HepG2 (cell line): Measurements from ENCODE around the gene MYL12B. TPM values are rescaled to one million over a fixed set of nuclear protein-coding genes. Genes with fewer than 3 reads are reported as not detected.

Experiments used
- CBX1 ChIP-seq: IDR thresholded peaks from one replicate; pipeline ENCODE4 v1.6.1; 2016; ENCODE audit warnings: antibody characterized with exemption, low read depth
- CBX5 ChIP-seq: sonication (generic); formaldehyde crosslinking; IDR thresholded peaks from 2 replicates; pipeline ENCODE4 v1.4.0; 2020; ENCODE audit warnings: missing genetic modification reagents, borderline replicate concordance
- CREM ChIP-seq, 2 experiments: sonication (generic) in 1 of 2; formaldehyde crosslinking in 1 of 2; IDR thresholded peaks; 2 replicates each; pipeline versions ENCODE4 v1.4.0 to v1.6.1; 2016 to 2020; ENCODE audit warnings: antibody characterized with exemption in 1 of 2, mild to moderate bottlenecking in 1 of 2, missing genetic modification reagents in 1 of 2
- ERF ChIP-seq: IDR thresholded peaks from 2 replicates; pipeline ENCODE4 v1.6.1; 2018; ENCODE audit warnings: missing biosample characterization, missing genetic modification reagents
- ETS1 ChIP-seq: sonication (generic); formaldehyde crosslinking; IDR thresholded peaks from 2 replicates; pipeline ENCODE4 v1.4.0; 2020; ENCODE audit warnings: missing genetic modification reagents
- FOSL2 ChIP-seq: sonication (generic); formaldehyde crosslinking; IDR thresholded peaks from 2 replicates; pipeline ENCODE4 v1.4.0; 2020; ENCODE audit warnings: missing genetic modification reagents
- HES4 ChIP-seq: sonication (generic); formaldehyde crosslinking; IDR thresholded peaks from 2 replicates; pipeline ENCODE4 v1.9.0; 2021; ENCODE audit warnings: mild to moderate bottlenecking, missing genetic modification reagents, borderline replicate concordance
- MYC ChIP-seq: sonication (generic); formaldehyde crosslinking; IDR thresholded peaks from 2 replicates; pipeline ENCODE4 v1.9.0; 2021; ENCODE audit warnings: missing genetic modification reagents, borderline replicate concordance
- PHF21A ChIP-seq: sonication (generic); formaldehyde crosslinking; IDR thresholded peaks from 2 replicates; pipeline ENCODE4 v1.5.0; 2020; ENCODE audit warnings: mild to moderate bottlenecking, missing genetic modification reagents
- RXRB ChIP-seq: IDR thresholded peaks from 2 replicates; pipeline ENCODE4 v1.6.1; 2016; ENCODE audit warnings: borderline replicate concordance, missing genetic modification reagents, missing compliant biosample characterization
- SMYD3 ChIP-seq: sonication (generic); formaldehyde crosslinking; IDR thresholded peaks from 2 replicates; pipeline ENCODE4 v1.8.1; 2023; ENCODE audit warnings: mild to moderate bottlenecking, missing genetic modification reagents
- TEAD2 ChIP-seq: sonication (generic); formaldehyde crosslinking; IDR thresholded peaks from 2 replicates; pipeline ENCODE4 v1.9.0; 2021; ENCODE audit warnings: missing genetic modification reagents
- TRIM22 ChIP-seq: fragments of 450-650 bp; IDR thresholded peaks from 2 replicates; pipeline ENCODE4 v1.6.1; 2017
- ZBTB38 ChIP-seq: sonication (generic); formaldehyde crosslinking; IDR thresholded peaks from 2 replicates; pipeline ENCODE4 v1.5.1; 2020; ENCODE audit warnings: mild to moderate bottlenecking, missing genetic modification reagents
- ZFP62 ChIP-seq: sonication (generic); formaldehyde crosslinking; IDR thresholded peaks from 2 replicates; pipeline ENCODE4 v1.4.0; 2020; ENCODE audit warnings: missing genetic modification reagents
- ZFP91 ChIP-seq: sonication (generic); formaldehyde crosslinking; IDR thresholded peaks from 2 replicates; pipeline ENCODE4 v1.9.0; 2022; ENCODE audit warnings: missing genetic modification reagents, mild to moderate bottlenecking, borderline replicate concordance
- ZNF501 ChIP-seq: sonication (generic); formaldehyde crosslinking; IDR thresholded peaks from 2 replicates; pipeline ENCODE4 v1.5.1; 2020; ENCODE audit warnings: mild to moderate bottlenecking, moderate library complexity, missing genetic modification reagents
- ZNF547 ChIP-seq: sonication (generic); formaldehyde crosslinking; IDR thresholded peaks from 2 replicates; pipeline ENCODE4 v1.5.1; 2020; ENCODE audit warnings: mild to moderate bottlenecking, missing genetic modification reagents
- ZNF749 ChIP-seq: sonication (generic); formaldehyde crosslinking; IDR thresholded peaks from 2 replicates; pipeline ENCODE4 v1.8.0; 2022; ENCODE audit warnings: mild to moderate bottlenecking, missing genetic modification reagents, moderate library complexity, borderline replicate concordance
- ZNF784 ChIP-seq: sonication (generic); formaldehyde crosslinking; IDR thresholded peaks from 2 replicates; pipeline ENCODE4 v1.5.1; 2020; ENCODE audit warnings: missing genetic modification reagents, mild to moderate bottlenecking, borderline replicate concordance
- ZNF792 ChIP-seq: IDR thresholded peaks from 2 replicates; pipeline ENCODE4 v1.6.1; 2016
- polyA plus RNA-seq, 8 experiments: library from polyadenylated mRNA; depleted of rRNA in 3 of 8; stranded (reverse) in 7 of 8; unstranded in 1 of 8; fragments of >200 nt; fragmentation: Illumina TruSeq in 4 of 8; extraction: Trizol in 4 of 8; gene quantifications; 2 replicates each; pipeline versions ENCODE4 v1.2.1 to v1.2.3, GENCODE V29; 2011 to 2016; ENCODE audit warnings: low read depth in 4 of 8, missing spikeins in 1 of 8, mixed read lengths in 1 of 8; ENCODE audit not compliant: insufficient read depth in 1 of 8
- total RNA-seq, 5 experiments: library from RNA; depleted of rRNA; stranded (reverse); fragments of >200 nt; fragmentation: Illumina TruSeq; extraction: Trizol; gene quantifications; 2 replicates each; pipeline ENCODE4 v1.2.3, GENCODE V29; 2016; ENCODE audit warnings: low read depth in 1 of 5
- TF ChIP-seq, protein P1 (sequence below): IDR thresholded peaks from 2 replicates; pipeline ENCODE4 v1.6.1; 2016; ENCODE audit warnings: low read depth, borderline replicate concordance
- TF ChIP-seq, protein P2 (sequence below): IDR thresholded peaks from 2 replicates; pipeline ENCODE4 v1.6.1; 2012; ENCODE audit warnings: low read depth, low read length, improper control_type of control experiment

The MYL12B gene
- total and polyA plus RNA-seq, 2 of the 13 experiments (the other 11 are each of a cell fraction or from before 2014, with no cell fraction given): 265 to 340 TPM

GRCh38 chr18:3245853-3246634 lies 15.9 kb upstream of the MYL12B start (continued):
- TF ChIP-seq ZFP91 (CRISPR knock-in tag): peak; percentile 63
- TF ChIP-seq, protein P1, sequence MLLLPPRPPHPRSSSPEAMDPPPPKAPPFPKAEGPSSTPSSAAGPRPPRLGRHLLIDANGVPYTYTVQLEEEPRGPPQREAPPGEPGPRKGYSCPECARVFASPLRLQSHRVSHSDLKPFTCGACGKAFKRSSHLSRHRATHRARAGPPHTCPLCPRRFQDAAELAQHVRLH: 0 out of 2 replicates have a peak, but pooled peaks have one; percentile 28
- TF ChIP-seq CBX5 (CRISPR knock-in tag): peak; percentile 88; the same call in 1 of the 2 replicates
- peak; percentile 65 for TF ChIP-seq ERF (CRISPR knock-in tag)
- TF ChIP-seq RXRB (CRISPR knock-in tag): 0 out of 2 replicates have a peak, but pooled peaks have one; percentile 40
- no peak for TF ChIP-seq TRIM22
- peak; percentile 78 for TF ChIP-seq SMYD3 (CRISPR knock-in tag)
- peak; percentile 64; the same call in 1 of the 2 replicates for TF ChIP-seq MYC (CRISPR knock-in tag)
- peak; percentile 80 for TF ChIP-seq ZNF792 (CRISPR knock-in tag)
- TF ChIP-seq ETS1 (CRISPR knock-in tag): no peak
- no peak for TF ChIP-seq CREM (IDR thresholded peaks at IDR 0.05)
- TF ChIP-seq CREM (CRISPR knock-in tag; IDR thresholded peaks at IDR 0.05): no peak
- TF ChIP-seq FOSL2 (CRISPR knock-in tag): peak; percentile 49
- peak; percentile 54; the same call in 1 of the 2 replicates for TF ChIP-seq ZNF784 (CRISPR knock-in tag)
- TF ChIP-seq PHF21A (CRISPR knock-in tag): peak; percentile 42; the same call in 1 of the 2 replicates
- no peak for TF ChIP-seq CBX1
- no peak for TF ChIP-seq TEAD2 (CRISPR knock-in tag)
- TF ChIP-seq, protein P2, sequence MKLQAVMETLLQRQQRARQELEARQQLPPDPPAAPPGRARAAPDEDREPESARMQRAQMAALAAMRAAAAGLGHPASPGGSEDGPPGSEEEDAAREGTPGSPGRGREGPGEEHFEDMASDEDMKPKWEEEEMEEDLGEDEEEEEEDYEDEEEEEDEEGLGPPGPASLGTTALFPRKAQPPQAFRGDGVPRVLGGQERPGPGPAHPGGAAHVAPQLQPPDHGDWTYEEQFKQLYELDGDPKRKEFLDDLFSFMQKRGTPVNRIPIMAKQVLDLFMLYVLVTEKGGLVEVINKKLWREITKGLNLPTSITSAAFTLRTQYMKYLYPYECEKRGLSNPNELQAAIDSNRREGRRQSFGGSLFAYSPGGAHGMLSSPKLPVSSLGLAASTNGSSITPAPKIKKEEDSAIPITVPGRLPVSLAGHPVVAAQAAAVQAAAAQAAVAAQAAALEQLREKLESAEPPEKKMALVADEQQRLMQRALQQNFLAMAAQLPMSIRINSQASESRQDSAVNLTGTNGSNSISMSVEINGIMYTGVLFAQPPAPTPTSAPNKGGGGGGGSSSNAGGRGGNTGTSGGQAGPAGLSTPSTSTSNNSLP: peak; percentile 55; the same call in 1 of the 2 replicates
- TF ChIP-seq ZBTB38 (CRISPR knock-in tag): peak; percentile 93
- TF ChIP-seq ZNF749 (CRISPR knock-in tag): peak; percentile 15; the same call in 1 of the 2 replicates
- no peak for TF ChIP-seq ZFP62 (CRISPR knock-in tag)
- TF ChIP-seq HES4: no peak
- 0 out of 2 replicates have a peak, but pooled peaks have one; percentile 37 for TF ChIP-seq ZNF547 (CRISPR knock-in tag)
- peak; percentile 89 for TF ChIP-seq ZNF501 (CRISPR knock-in tag)
